Fibroblast of skin of left quadriceps (primary cell): ENCODE results near the gene ARNT2.
"Not testable (repeated sequence)": the region's sequence is repeated elsewhere in the genome, so short reads cannot be mapped to it uniquely, and the experiment has no call there.

Experiments used
- DNase-seq, 2 experiments: peaks; one replicate each; pipeline ENCODE4 v3.0.0-alpha.2; 2013; ENCODE audit warnings: low read depth in 2 of 2

The ARNT2 gene

GRCh38 chr15:80404057-80404760 is at the start of gene ARNT2:
TSS of gene ARNT2 (plus strand) at chr15:80404382. CDS start at chr15:80404516, 134 bp downstream.
- DNase-seq = no peak

- DNase-seq = no peak
These were observed 37.1 kb upstream of the ARNT2 start for GRCh38 chr15:80367094-80367493.

- no peak for DNase-seq
These were observed 36.5 kb upstream of the ARNT2 start for GRCh38 chr15:80367661-80368060.

- DNase-seq = no peak
These were observed 32.3 kb upstream of the ARNT2 start for GRCh38 chr15:80371924-80372323.

GRCh38 chr15:80374441-80374840 is 29.7 kb upstream of the ARNT2 start:
- DNase-seq = no peak

- DNase-seq = no peak
These were observed 28.0 kb upstream of the ARNT2 start for GRCh38 chr15:80375968-80376891.

- DNase-seq = no peak
These were observed 24.5 kb upstream of the ARNT2 start for GRCh38 chr15:80379693-80380092.

- DNase-seq = no peak
These were observed 24.0 kb upstream of the ARNT2 start for GRCh38 chr15:80380154-80380553.

- no peak for DNase-seq
These were observed 21.9 kb upstream of the ARNT2 start for GRCh38 chr15:80382285-80382684.

- no peak for DNase-seq
These were observed 19.8 kb upstream of the ARNT2 start for GRCh38 chr15:80384432-80384831.

- DNase-seq = no peak
These were observed 18.0 kb upstream of the ARNT2 start for GRCh38 chr15:80386151-80386550.

GRCh38 chr15:80388326-80388725 is 15.9 kb upstream of the ARNT2 start:
- no peak for DNase-seq

GRCh38 chr15:80389370-80389769 is 14.8 kb upstream of the ARNT2 start:
- DNase-seq = no peak

- not testable (repeated sequence) for DNase-seq
These were observed 13.2 kb upstream of the ARNT2 start for GRCh38 chr15:80390942-80391341.

- no peak for DNase-seq
These were observed 8.6 kb upstream of the ARNT2 start for GRCh38 chr15:80395616-80396015.

GRCh38 chr15:80396096-80396495 is 8.1 kb upstream of the ARNT2 start:
- DNase-seq = no peak

- no peak for DNase-seq
These were observed 4.7 kb upstream of the ARNT2 start for GRCh38 chr15:80399508-80399907.

GRCh38 chr15:80401456-80401855 is 2.7 kb upstream of the ARNT2 start:
- DNase-seq = no peak

- no peak for DNase-seq
These were observed 1.8 kb upstream of the ARNT2 start for GRCh38 chr15:80402339-80402738.

- no peak for DNase-seq
These were observed 498 bp upstream of the ARNT2 start for GRCh38 chr15:80403712-80404056.

- no peak for DNase-seq
These were observed 775 bp downstream of the ARNT2 start for GRCh38 chr15:80404761-80405553.

- DNase-seq = no peak
These were observed 1.3 kb downstream of the ARNT2 start for GRCh38 chr15:80405554-80405850.
